Measurements from ENCODE around the gene SPATA31A6. TPM values are rescaled to one million over a fixed set of nuclear protein-coding genes. Genes with fewer than 3 reads are reported as not detected.
"Not testable (repeated sequence)": the region's sequence is repeated elsewhere in the genome, so short reads cannot be mapped to it uniquely, and the experiment has no call there.

SPATA31A6 gene
- total and polyA plus RNA-seq, 2 donors from 2014 or later, result not detected

- H3K9ac ChIP-seq (ENCODE audit: low read length in 3 of 3); H3K4me1 ChIP-seq (ENCODE audit: control insufficient read depth in 2 of 3, insufficient read depth in 2 of 3, low read depth in 1 of 3, low read length in 3 of 3); H3K4me3 ChIP-seq (ENCODE audit: low read length in 3 of 3); FAIRE-seq; intact Hi-C loops (cut with DNase I); DNase-seq; H3K9me3 ChIP-seq (ENCODE audit: control insufficient read depth in 2 of 3, insufficient read depth in 1 of 3, low read length in 3 of 3); H3K36me3 ChIP-seq (ENCODE audit: control insufficient read depth in 2 of 3, insufficient read depth in 3 of 3, low read length in 3 of 3); H3K27me3 ChIP-seq (ENCODE audit: control insufficient read depth, insufficient read depth, low read length); H3K27ac ChIP-seq (ENCODE audit: low read depth in 2 of 2, low read length in 2 of 2): not testable (repeated sequence)
Observed at GRCh38 chr9:42236097-42236496, 52.6 kb downstream of the SPATA31A6 start.

- H3K27ac ChIP-seq (ENCODE audit: low read depth in 2 of 2, low read length in 2 of 2); H3K4me1 ChIP-seq (ENCODE audit: control insufficient read depth in 2 of 3, insufficient read depth in 2 of 3, low read depth in 1 of 3, low read length in 3 of 3); H3K9ac ChIP-seq (ENCODE audit: low read length in 3 of 3); DNase-seq; FAIRE-seq; H3K36me3 ChIP-seq (ENCODE audit: control insufficient read depth in 2 of 3, insufficient read depth in 3 of 3, low read length in 3 of 3); H3K4me3 ChIP-seq (ENCODE audit: low read length in 3 of 3); H3K27me3 ChIP-seq (ENCODE audit: control insufficient read depth, insufficient read depth, low read length); intact Hi-C loops (cut with DNase I); H3K9me3 ChIP-seq (ENCODE audit: control insufficient read depth in 2 of 3, insufficient read depth in 1 of 3, low read length in 3 of 3): not testable (repeated sequence)
Observed at GRCh38 chr9:42237381-42237780, 53.9 kb downstream of the SPATA31A6 start.

GRCh38 chr9:42238862-42239261 is 55.4 kb downstream of the SPATA31A6 start:
- not testable (repeated sequence) for FAIRE-seq

More at GRCh38 chr9:42238862-42239261, 55.4 kb downstream of the SPATA31A6 start:
- H3K27me3 ChIP-seq (ENCODE audit: control insufficient read depth, insufficient read depth, low read length); H3K27ac ChIP-seq (ENCODE audit: low read depth in 2 of 2, low read length in 2 of 2); H3K9me3 ChIP-seq (ENCODE audit: control insufficient read depth in 2 of 3, insufficient read depth in 1 of 3, low read length in 3 of 3); DNase-seq; H3K36me3 ChIP-seq (ENCODE audit: control insufficient read depth in 2 of 3, insufficient read depth in 3 of 3, low read length in 3 of 3); H3K4me3 ChIP-seq (ENCODE audit: low read length in 3 of 3); H3K4me1 ChIP-seq (ENCODE audit: control insufficient read depth in 2 of 3, insufficient read depth in 2 of 3, low read depth in 1 of 3, low read length in 3 of 3); H3K9ac ChIP-seq (ENCODE audit: low read length in 3 of 3); intact Hi-C loops (cut with DNase I): not testable (repeated sequence)

Other genes with a start within 250 kb of the SPATA31A6 start
- 26.3 TPM for gene CNTNAP3B, start 54.2 kb upstream of the SPATA31A6 start, total RNA-seq
- 13.9 TPM for gene CNTNAP3B, start 54.2 kb upstream of the SPATA31A6 start, polyA plus RNA-seq (ENCODE audit: insufficient read depth, low read depth, low replicate concordance)

All from kidney (tissue), 11 donors.